Stomach (tissue), 4 donors: Measurements from ENCODE around the gene PKP2.

Experiments used
- POLR2AphosphoS5 ChIP-seq, 3 donors: sonication (generic); formaldehyde crosslinking; IDR thresholded peaks; one replicate each; pipeline ENCODE4 v1.6.1; 2016; ENCODE audit warnings: antibody characterized with exemption in 3 of 3
- TF ChIP-seq, protein P1 (sequence below), 7 experiments: fragments of 450-650 bp in 4 of 7; fragments of 200-600 bp in 3 of 7; sonication (generic) in 3 of 7; IDR thresholded peaks; one replicate each; pipeline ENCODE4 v1.5.1; 2016 to 2019; ENCODE audit warnings: antibody characterized with exemption in 7 of 7, control low read depth in 2 of 7, mild to moderate bottlenecking in 1 of 7

- TF ChIP-seq, protein P1, sequence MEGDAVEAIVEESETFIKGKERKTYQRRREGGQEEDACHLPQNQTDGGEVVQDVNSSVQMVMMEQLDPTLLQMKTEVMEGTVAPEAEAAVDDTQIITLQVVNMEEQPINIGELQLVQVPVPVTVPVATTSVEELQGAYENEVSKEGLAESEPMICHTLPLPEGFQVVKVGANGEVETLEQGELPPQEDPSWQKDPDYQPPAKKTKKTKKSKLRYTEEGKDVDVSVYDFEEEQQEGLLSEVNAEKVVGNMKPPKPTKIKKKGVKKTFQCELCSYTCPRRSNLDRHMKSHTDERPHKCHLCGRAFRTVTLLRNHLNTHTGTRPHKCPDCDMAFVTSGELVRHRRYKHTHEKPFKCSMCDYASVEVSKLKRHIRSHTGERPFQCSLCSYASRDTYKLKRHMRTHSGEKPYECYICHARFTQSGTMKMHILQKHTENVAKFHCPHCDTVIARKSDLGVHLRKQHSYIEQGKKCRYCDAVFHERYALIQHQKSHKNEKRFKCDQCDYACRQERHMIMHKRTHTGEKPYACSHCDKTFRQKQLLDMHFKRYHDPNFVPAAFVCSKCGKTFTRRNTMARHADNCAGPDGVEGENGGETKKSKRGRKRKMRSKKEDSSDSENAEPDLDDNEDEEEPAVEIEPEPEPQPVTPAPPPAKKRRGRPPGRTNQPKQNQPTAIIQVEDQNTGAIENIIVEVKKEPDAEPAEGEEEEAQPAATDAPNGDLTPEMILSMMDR (IDR thresholded peaks at IDR 0.05) = no peak
- no peak for TF ChIP-seq POLR2AphosphoS5 (IDR thresholded peaks at IDR 0.05)
Observed at GRCh38 chr12:32874975-32875374, 21.6 kb downstream of the PKP2 start.
